NCI-H460 (cell line): ENCODE results near the gene PPDPF. TPM values are rescaled to one million over a fixed set of nuclear protein-coding genes. Genes with fewer than 3 reads are reported as not detected.
"Not testable (repeated sequence)": the region's sequence is repeated elsewhere in the genome, so short reads cannot be mapped to it uniquely, and the experiment has no call there.

ENCODE experiments used
- DNase-seq: peaks from one replicate; pipeline ENCODE4 v3.0.0-alpha.2; 2016; ENCODE audit warnings: low read depth; ENCODE audit errors: extremely low read depth
- polyA plus RNA-seq: library from polyadenylated mRNA; depleted of rRNA; stranded (reverse); fragments of >200 nt; gene quantifications from 2 replicates; pipeline ENCODE4 v1.2.3, GENCODE V29; 2014; cell fraction: nucleus; rRNA removed
- total RNA-seq: library from RNA; depleted of rRNA; stranded (reverse); fragments of >200 nt; shearing (Covaris generic); gene quantifications from 2 replicates; pipeline ENCODE4 v1.2.3, GENCODE V29; 2014; rRNA removed

Gene PPDPF
- total RNA-seq: 44.7 and 63.2 TPM in 2 replicates
- 42.1 and 61.2 TPM in 2 replicates for polyA plus RNA-seq

GRCh38 chr20:63520504-63520933, at the start of gene PPDPF:
TSS of gene PPDPF (plus strand) at chr20:63520765. CDS start at chr20:63521309, 544 bp downstream.
- peak; percentile 69 for DNase-seq

- DNase-seq: no peak
These were observed 49.4 kb upstream of the PPDPF start for GRCh38 chr20:63471002-63471716.

- DNase-seq: no peak
These were observed 48.9 kb upstream of the PPDPF start for GRCh38 chr20:63471717-63471980.

- no peak for DNase-seq
These were observed 48.4 kb upstream of the PPDPF start, which contains the start of gene KCNQ2 for GRCh38 chr20:63471981-63472831. TSS of gene KCNQ2 (minus strand) at chr20:63472655. CDS start at chr20:63472463, 192 bp downstream.

- DNase-seq: no peak
These were observed 47.6 kb upstream of the PPDPF start for GRCh38 chr20:63472862-63473390.

- DNase-seq: no peak
These were observed 46.8 kb upstream of the PPDPF start for GRCh38 chr20:63473555-63474449.

GRCh38 chr20:63475209-63475608, 45.4 kb upstream of the PPDPF start:
- peak; percentile 36 for DNase-seq

GRCh38 chr20:63477061-63477616, 43.4 kb upstream of the PPDPF start:
- DNase-seq: no peak

- DNase-seq: no peak
These were observed 42.6 kb upstream of the PPDPF start for GRCh38 chr20:63477944-63478343.

- DNase-seq: no peak
These were observed 41.9 kb upstream of the PPDPF start for GRCh38 chr20:63478346-63479302.

- DNase-seq: not testable (repeated sequence)
These were observed 40.7 kb upstream of the PPDPF start for GRCh38 chr20:63479695-63480419.

- DNase-seq: no peak
These were observed 39.1 kb upstream of the PPDPF start for GRCh38 chr20:63481503-63481902.

- no peak for DNase-seq
These were observed 38.5 kb upstream of the PPDPF start for GRCh38 chr20:63482021-63482587.

- DNase-seq: no peak
These were observed 36.7 kb upstream of the PPDPF start for GRCh38 chr20:63483834-63484233.

- DNase-seq: no peak
These were observed 36.3 kb upstream of the PPDPF start for GRCh38 chr20:63484236-63484635.

GRCh38 chr20:63484651-63485403, 35.7 kb upstream of the PPDPF start:
- DNase-seq: no peak

- no peak for DNase-seq
These were observed 34.2 kb upstream of the PPDPF start for GRCh38 chr20:63486300-63486855.
